GM10847 (cell line): ENCODE data around the gene CABLES1.

Source experiments
- POLR2A ChIP-seq: IDR thresholded peaks from 2 replicates; pipeline ENCODE4 v1.6.1; 2011; ENCODE audit not compliant: insufficient read length; ENCODE audit errors: extremely low read depth

The CABLES1 gene

DNA sequence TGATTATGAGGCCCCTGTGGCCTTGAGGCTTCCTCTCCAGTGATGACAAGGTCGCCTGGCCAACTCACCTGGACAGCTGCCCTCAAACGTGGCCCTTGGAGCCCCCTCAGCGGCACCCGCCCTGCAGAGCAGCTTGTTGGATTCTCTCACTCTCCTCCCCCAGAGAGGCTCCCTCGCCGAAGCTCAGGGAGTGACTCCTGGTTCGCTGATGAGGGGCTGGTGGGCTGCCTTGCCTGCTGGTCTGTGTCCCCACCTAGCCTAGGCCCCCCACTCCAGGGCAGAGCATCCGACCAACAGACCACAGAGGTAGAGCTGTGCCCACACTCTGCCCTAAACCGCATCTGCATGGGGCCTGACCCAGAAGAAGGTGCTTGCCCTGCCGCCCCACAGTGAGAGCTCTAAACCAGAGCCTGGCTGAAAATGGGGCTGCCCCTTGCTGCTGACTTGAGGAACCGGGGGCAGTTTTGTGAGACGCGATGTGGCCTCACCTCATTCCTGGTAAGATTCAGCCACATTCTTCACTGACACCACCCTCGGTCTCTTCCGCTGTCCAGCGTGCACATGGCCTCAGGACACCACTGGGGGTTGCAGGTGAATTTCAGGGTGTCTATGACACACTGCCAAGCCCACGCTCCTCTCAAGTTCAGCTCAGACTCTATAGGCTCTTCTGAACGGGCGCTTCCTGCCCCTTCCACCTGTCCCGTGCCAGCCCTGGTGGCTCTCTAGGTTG, 131.6 kb downstream of the CABLES1 start:
- no peak for TF ChIP-seq POLR2A

DNA sequence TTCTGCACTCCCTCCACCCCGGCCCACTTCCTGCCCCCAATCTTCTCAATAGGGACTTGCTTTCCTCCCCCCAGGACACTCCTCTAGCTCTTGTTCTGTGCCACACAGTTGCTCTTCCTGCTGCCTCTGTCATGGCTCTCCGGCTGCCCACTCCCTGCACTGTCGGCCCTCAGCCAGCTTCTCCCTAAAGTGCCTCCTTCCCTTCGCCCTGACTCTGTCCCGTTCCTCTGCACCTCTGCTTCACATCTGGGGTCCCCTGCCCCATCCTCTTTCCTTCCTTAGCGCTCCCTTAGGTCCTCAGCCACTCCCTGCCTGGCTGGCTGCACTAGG, 132.1 kb downstream of the CABLES1 start:
- TF ChIP-seq POLR2A: no peak

DNA sequence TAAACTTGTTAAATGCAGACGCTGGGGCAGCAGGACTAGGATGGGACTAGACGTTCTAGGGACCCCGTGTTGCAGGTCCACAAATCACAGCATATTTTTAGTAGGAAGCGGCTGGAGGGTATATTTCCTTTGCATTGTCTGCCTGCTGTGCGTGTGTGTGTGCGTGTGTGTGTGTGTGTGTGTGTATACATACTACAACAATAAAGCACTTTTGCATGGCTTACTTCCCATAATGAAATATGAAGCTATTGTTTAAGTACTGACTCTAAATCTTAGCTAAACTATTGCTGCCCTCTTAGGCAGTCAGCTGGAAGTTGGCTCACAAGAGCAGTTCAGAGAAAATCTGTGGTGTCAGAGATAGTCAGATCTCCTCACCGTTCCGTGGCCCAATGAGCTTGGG, 133.4 kb downstream of the CABLES1 start:
- no peak for TF ChIP-seq POLR2A

DNA sequence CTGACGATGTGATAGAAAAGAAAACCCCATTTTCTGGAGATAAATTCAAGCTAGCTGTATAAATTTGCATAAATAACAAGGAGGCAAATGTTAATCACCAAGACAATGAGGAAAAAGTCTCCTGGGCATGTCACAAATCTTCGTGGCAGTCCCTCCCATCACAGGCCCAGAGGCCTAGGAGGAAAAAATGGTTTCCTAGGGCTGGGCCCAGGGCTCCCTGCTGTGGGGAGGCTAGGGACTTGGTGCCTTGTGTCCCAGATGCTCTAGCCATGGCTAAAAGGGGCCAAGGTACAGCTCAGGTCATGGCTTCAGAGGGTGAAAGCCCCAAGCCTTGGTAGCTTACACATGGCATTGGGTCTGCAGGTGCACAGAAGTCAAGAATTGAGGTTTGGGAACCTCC, 134.6 kb downstream of the CABLES1 start:
- no peak for TF ChIP-seq POLR2A

DNA sequence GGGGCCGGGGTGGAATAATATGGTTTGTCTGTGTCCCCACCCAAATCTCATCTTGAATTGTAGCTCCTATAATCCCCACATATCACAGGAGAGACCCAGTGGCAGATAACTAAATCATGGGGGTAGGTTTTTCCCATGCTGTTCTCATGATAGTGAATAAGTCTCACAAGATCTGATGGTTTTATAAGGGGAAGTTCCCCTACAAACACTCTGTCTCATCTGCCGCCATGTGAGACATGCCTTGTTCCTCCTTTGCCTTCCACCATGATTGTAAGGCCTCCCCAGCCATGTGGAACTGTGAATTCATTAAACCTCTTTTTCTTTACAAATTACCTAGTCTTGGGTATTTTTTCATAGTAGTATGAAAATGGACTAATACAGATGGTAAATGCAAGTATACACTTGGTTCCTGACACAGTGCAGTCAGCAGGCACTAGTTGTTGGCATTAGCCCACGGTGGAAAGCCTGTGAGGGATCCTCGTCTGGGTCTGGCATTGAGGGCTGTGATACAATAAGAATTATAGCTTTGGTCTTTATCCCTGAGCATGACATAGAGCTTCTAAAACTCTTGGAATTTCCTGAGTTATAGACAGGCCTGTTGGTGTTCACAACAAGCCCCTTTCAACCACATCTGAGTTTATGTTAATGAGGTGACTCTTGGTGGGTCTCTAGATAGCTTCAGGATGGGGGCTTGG, 135.8 kb downstream of the CABLES1 start:
- no peak for TF ChIP-seq POLR2A

DNA sequence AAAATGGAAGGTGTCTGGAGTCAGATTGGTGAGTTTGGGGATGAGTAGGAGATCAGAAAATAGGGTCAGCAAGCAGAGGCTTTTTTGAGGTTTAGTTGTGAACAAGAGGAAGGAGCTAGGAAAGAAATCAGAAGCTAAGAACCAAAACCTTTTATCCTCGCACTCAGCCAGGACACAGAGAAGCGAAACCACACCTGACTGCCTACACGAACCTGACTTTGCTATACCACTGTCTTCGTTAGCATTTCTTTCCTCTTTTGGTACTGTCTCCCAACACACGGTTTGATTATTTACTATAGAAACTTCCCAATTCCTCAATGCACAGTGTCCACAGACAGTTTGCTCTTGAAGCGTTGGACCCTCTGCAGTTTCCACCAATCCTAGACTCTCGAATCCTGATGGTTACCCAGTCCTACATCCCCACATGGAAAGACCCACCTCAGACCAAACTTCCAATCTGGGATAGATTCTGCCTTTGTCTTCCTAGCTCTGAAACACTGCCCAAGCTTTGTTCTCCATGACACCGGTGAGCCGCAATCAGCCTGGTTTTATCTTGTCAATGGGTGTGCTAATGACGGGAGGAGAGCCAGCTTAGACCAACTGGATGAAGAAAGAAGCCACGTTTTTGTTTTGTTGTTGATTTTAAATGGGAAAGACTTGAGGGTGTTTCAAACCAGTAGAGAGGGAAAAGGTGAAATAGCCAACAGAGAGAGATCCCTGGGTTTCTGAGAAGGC, 137.4 kb downstream of the CABLES1 start:
- TF ChIP-seq POLR2A: no peak

DNA sequence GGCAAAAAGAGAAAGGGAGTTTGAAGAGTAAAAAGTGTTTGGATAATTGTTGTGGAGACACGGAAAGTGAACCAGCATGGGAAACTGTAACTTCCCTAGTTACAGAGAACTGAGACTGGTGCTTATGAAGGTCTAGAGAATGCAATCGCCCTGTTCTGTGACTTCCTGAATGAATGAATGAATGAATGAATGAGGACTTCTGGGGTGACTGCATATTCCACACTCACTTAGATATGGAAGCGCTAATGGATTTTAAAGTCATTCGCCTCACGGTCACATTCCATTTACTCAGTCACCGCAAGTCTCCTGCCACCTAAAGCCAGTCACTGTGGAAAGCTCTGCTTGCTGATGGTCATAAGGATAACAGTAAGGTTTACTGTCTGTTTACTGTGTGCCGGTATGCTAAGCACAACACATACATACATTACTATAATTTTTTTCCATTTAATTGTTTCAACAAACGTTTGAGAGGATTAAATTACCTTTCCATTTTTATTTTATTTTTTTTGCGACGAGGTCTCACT, 138.2 kb downstream of the CABLES1 start:
- TF ChIP-seq POLR2A: no peak

DNA sequence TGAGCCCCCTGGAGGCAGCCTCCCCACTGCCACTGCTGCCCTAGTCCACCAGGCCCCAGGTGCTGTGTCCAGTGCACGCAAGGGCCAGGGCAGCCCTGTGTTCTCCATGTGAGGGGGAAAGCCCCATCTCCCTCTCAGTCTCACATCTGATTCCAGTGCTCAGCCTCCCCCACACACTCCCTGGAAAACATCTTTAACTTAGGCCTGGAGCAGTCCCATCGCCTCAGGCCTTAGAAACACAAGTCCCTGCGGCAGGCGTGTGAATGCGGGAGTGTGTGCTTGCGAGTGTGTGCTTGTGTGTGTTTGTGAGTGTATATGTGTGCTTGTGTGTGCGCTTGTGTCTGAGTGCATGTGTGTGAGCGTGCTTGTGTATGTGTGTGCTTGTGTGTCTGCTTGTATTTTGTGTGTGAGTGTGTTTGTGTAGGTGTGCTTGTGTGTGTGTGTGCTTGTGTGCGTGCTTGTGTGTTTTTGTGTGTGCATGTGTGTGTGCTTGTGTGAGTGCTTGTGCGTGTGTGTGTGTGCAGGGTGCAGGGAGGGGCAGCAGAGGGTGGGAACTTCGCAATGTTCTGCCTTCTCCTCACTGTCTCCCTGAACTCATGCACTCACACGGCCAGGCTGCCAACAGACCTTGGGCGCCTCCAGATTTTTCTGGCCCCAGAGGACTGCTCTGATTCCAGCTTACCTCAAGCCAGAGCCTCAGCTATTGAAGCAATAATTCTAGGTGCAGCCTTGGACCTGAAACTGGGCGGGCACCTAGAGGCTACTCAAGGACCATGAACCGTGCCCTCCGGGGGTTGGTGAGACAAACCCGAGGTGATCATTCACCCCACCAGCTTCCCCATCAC, 139.6 kb downstream of the CABLES1 start:
- no peak for TF ChIP-seq POLR2A

DNA sequence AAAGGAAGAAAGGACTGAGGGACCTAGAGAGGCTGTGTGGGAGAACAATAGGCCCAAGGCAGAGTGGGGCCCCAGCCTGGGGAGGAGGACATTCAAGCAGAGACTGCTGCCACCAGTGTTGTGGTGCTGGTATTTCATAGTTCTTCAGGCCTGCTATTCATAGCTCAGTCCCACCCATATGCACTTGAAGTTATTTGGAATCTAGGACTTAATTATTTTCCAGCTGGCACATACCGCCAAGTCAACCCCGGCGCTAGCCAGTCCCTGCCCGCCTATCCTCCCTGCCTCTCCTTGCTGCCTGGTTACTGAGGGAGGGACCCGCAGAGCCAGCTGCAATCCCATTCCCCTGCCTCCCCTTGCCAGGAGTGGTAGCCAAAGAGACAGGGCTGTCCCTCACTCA, 141.2 kb downstream of the CABLES1 start:
- TF ChIP-seq POLR2A: no peak

DNA sequence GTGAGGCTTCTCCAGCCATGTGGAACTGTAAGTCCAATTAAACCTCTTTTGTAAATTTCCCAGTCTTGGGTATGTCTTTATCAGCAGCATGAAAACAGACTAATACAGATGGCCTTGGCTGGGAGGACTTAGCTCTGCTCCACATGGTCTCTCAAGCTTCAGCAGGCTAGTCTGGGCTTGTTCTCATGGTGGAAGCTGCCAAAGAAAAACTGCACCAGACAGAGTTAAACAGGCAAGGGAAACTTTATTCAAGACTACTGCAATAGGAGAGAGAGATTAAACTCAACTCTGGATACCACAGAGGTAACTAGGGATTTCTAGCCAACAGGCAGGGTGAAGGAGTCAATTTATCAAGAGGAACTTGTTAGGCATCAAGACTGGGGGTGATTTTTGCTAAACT, 142.1 kb downstream of the CABLES1 start:
- no peak for TF ChIP-seq POLR2A

DNA sequence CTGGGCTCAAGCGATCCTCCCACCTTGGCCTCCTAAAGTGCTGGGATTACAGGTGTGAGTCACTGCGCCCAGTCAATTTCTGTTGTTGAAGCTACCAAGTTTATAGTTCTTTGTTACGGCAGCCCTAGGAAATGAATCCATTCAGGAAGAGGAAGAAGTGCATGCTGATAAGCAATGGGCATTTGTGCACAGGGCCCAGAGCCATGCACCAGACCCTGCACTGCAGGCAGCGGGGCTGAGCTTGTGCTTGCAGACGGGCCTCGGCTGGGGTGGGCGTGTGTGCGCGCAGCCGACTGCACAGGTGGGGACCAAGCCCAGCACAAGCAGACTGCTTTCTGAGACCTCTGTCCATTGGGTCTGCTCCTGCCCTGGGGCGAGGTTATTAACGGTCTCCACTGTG, 144.6 kb downstream of the CABLES1 start:
- TF ChIP-seq POLR2A: no peak

DNA sequence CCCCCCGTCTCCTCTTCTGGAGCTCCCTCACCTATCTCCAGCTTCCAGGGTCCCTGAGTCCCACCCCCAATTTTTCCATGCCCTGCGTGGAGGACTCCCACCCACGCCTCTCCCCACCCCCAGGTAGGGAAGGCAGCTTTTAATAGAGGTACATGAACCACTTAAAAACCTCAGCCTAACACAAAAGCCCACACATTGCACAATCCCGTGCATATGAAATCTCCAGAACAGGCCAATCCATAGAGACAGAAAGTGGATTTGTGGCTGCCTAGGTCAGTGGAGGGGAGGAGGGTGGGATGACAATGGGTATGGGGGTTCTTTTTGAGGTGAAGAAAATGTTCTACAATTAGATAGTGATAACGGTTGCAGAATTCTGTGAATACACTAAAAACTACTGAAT, 145.6 kb downstream of the CABLES1 start:
- TF ChIP-seq POLR2A: no peak

DNA sequence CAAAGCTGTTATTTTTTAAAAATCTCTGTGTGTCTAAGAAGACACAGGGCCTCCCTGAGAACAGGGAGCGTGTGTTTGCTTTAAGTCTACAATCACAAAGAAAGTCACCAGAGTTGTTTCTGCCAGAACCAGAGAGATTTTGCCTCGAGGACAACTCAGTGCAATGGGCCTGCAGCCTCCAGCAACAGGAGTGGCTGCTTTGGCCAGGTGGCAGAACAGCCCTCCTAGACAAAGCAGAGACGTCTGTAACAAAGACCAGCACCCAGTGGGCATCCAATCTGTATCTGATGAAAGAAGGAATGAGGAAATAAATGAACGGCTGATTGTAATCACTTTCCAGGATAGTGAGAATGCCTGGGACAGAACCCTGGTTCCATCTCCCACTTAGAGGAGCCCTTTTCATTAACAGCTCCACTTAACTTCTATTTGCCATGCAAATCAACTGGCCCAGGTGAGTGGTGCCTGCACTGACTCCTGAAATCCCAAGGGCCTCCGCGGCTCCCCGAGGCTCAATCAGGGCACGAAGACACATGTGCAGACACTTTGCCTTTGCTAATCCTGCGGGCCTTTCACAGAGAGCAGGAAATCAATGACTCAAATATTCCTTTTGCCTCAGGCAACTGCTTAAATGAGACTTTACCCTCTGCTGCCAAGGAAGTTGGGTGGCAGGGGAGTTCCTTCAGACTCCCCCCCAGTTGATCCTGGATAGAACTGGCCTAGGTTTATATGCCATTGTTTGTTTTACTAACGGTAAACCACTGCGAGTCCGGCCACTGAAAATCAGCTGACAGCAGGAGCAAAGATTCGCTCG, 146.5 kb downstream of the CABLES1 start:
- no peak for TF ChIP-seq POLR2A

DNA sequence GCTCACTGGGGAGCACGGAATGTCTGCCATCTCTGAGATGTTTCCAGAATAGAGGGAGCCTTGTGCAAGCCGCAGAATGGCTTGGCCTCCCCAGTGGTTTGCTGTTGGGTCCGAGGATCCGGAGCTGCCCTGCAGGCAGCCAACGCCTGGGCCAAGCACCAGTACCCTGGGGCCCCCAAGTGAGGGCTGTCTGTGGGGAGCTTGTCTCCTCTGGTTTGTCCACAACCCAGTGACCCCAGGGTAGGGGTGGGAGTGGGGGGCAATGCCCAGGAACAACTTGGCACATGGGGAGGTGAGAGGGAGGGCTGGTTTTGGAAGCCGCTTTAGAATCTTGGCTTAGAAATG, 147.1 kb downstream of the CABLES1 start:
- no peak for TF ChIP-seq POLR2A
